GM12872 (cell line): Measurements from ENCODE around the gene VANGL2.
A peak's percentile ranks its signal among the peaks of the same experiment; 100 is the strongest.

Experiments used
- TF ChIP-seq, protein P1 (sequence below): IDR thresholded peaks from 3 replicates; pipeline ENCODE4 v1.5.1; 2011; ENCODE audit warnings: low read depth, mild to moderate bottlenecking, low read length, moderate library complexity; ENCODE audit not compliant: insufficient read depth

VANGL2 gene

GRCh38 chr1:160427625-160428024 is 27.3 kb downstream of the VANGL2 start:
- TF ChIP-seq, protein P1, sequence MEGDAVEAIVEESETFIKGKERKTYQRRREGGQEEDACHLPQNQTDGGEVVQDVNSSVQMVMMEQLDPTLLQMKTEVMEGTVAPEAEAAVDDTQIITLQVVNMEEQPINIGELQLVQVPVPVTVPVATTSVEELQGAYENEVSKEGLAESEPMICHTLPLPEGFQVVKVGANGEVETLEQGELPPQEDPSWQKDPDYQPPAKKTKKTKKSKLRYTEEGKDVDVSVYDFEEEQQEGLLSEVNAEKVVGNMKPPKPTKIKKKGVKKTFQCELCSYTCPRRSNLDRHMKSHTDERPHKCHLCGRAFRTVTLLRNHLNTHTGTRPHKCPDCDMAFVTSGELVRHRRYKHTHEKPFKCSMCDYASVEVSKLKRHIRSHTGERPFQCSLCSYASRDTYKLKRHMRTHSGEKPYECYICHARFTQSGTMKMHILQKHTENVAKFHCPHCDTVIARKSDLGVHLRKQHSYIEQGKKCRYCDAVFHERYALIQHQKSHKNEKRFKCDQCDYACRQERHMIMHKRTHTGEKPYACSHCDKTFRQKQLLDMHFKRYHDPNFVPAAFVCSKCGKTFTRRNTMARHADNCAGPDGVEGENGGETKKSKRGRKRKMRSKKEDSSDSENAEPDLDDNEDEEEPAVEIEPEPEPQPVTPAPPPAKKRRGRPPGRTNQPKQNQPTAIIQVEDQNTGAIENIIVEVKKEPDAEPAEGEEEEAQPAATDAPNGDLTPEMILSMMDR: no peak

GRCh38 chr1:160428053-160428452 is 27.7 kb downstream of the VANGL2 start:
- TF ChIP-seq, protein P1: no peak

- TF ChIP-seq, protein P1: peak; percentile 61
Observed at GRCh38 chr1:160428655-160429054, 28.3 kb downstream of the VANGL2 start.

DNA sequence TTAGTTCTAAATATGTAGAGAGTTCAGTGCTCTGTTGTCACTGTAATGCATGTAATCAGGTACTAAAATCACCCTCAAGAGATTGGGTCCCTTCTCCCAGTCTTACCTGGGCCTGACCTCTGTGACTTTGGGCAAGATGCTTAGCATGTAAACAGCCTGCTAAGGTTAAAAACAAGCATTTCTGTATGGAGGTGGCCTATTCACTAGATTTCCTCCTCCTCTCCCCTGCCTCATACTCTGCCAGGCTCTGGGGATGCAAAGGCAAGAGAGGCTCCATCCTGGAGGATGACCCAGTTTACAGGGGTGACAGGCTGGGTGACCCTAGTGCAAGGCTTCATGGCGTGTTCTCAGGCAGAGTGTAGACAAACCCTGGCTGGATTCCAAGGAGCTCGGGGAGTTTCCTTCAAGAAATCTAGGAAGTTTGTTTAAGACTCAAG is 28.8 kb downstream of the VANGL2 start:
- TF ChIP-seq, protein P1: no peak

DNA sequence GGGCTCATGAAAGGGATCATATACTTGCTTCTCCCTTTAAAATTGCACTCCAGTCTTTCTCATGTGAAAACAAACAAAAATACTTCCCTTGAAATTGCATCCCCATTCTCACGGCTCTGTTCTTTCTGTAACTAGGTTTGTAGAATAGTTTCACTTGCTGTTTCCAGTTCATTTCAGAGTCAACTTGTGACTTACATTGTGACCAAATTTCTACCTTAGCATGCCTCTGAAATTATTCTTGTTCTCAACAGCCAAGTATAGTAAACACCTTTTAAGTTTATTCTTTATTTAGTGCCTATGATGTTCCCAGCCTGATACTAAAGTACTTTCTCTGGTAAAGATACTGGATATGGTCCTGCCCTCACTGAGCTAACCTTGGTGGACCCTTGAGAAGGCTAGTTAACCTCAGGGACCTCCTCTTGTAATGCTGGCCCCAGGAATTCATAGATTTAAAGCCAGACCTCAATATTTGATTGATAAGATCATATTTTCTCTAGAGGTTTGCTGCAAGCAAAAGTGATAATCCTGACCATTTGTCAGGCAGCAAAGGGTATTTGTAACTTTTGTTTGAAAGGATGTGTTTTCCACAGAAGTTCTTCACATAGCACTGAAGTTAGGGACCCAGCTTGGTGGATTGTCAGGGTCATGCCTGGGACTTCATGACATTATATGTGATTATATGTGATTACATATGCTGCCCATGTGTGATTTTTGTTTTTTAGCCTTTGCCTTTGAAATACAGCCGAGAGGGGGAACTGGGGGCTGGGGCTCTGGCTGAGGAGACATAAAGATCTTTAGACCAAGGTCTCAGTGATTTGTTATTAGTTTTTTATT is 29.6 kb downstream of the VANGL2 start:
- TF ChIP-seq, protein P1: no peak

DNA sequence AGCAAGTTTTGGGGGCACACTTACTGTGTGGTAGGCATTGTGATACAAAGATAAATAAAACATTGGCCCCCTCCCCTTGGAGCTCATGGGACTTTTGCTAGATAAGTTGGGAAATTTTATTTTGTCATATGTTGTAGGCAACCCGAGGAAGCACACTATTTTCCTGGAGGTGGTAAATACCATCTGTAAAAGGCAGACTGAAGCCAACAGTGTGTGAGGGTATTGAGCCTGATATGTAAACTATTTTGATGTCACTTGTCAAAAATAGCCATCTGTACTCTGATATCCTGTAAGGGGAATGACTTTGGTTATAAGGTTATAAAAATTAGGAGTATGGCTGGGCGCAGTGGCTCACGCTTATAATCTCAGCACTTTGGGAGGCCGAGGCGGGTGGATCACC is 30.6 kb downstream of the VANGL2 start:
- TF ChIP-seq, protein P1: no peak

DNA sequence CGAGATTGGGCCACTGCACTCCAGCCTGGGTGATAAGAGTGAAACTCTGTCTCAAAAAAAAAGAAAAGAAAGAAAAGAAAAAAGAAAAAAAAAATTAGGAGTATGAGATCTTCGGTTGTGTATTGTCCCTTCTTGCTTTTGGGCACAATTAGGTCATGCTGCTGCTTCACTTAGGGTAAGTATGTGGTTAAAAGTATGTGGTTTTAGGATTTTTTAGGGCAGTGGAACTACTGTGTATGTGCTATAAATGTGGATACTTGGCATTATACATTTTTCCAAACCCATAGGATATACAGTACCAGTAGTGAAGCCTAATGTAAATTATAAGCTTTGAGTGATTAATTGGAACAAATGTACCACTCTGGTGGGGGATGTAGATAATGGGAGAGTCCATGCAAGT is 31.2 kb downstream of the VANGL2 start:
- TF ChIP-seq, protein P1: no peak
